ENCODE results near the gene SPIB. TPM values are rescaled to one million over a fixed set of nuclear protein-coding genes. Genes with fewer than 3 reads are reported as not detected.

Gene SPIB
- total RNA-seq, 1 donor from 2014 or later: 0.12 TPM

DNA sequence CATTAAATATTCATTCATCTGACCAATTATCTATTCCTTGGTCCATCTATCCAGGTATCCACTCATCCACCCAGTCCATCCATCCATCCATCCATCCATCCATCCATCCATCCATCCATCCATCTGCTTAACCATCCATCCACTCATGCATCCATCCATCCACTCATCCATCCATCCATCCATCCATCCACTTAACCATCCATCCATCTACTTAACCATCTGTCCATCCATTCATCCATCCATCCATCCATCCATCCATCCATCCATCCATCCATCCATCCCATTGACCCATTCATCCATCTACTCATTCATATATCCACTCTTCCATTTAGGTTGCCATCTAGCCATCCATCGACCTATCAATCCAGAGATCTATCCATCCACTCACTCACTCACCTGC, 25.3 kb downstream of the SPIB start:
- DNase-seq: no peak
- Histone ChIP-seq H3K36me3 (no peaks in the 10 kb centered on the region), H3K4me1 (no peaks in the 10 kb centered on the region), H3K27me3 (ENCODE audit: low read depth) (no peaks in the 10 kb centered on the region), H3K9me3 (no peaks in the 10 kb centered on the region), H3K27ac (no peak overlapping the region), H3K4me3 (no peak overlapping the region)
- intact Hi-C loops (cut with DNase I): no loop called here
- ATAC-seq: no peak
- TF ChIP-seq, protein P1, sequence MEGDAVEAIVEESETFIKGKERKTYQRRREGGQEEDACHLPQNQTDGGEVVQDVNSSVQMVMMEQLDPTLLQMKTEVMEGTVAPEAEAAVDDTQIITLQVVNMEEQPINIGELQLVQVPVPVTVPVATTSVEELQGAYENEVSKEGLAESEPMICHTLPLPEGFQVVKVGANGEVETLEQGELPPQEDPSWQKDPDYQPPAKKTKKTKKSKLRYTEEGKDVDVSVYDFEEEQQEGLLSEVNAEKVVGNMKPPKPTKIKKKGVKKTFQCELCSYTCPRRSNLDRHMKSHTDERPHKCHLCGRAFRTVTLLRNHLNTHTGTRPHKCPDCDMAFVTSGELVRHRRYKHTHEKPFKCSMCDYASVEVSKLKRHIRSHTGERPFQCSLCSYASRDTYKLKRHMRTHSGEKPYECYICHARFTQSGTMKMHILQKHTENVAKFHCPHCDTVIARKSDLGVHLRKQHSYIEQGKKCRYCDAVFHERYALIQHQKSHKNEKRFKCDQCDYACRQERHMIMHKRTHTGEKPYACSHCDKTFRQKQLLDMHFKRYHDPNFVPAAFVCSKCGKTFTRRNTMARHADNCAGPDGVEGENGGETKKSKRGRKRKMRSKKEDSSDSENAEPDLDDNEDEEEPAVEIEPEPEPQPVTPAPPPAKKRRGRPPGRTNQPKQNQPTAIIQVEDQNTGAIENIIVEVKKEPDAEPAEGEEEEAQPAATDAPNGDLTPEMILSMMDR (IDR thresholded peaks at IDR 0.05): no peak

DNA sequence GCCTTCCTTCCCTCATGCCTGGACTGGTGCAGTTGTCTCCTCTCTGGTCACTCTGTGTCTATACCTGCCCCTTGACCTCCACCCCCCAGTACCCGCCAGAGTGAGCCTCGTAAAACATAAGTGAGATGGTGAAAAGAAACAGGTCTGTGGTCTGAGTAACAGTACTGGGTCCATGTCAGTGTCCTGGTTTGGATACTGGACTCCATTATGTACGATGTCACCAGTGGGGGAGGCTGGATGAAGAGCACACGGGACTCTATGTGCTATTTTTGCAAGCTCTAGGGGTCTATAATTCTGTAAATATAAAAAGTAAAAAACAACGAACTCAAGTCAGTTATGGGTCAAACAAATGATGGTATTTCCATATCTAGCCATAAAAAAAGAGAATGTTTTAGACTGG, 28.3 kb downstream of the SPIB start:
- TF ChIP-seq, protein P1 (IDR thresholded peaks at IDR 0.05): no peak
- no peaks in the 10 kb centered on the region for H3K9me3 ChIP-seq
- no peaks in the 10 kb centered on the region for H3K36me3 ChIP-seq
- H3K27me3 ChIP-seq (ENCODE audit: low read depth): peaks cover 3% of the 10 kb centered on the region
- no peak overlapping the region for H3K27ac ChIP-seq
- intact Hi-C loops (cut with DNase I): no loop called here
- DNase-seq (no peak), ATAC-seq (no peak)
- no peak overlapping the region for H3K4me3 ChIP-seq
- no peaks in the 10 kb centered on the region for H3K4me1 ChIP-seq

DNA sequence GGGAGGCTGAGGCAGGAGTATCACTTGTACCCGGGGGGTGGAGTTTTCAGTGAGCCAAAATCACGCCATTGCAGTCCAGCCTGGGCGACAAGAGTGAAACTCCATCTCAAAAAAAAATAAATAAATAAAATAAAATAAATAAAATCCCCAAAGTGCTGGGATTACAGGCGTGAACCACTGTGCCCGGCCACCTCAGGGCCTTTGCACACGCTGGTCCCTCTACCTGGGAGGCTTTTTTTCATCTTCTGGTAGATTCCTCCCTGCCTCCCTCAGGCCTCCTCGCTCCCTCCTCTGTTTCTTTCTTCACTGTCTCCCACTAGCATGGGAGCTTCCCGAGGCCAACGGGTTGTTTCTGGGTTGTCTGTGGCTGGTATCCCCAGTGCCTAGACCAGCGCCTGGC, 29.0 kb downstream of the SPIB start:
- Histone ChIP-seq H3K27ac (no peak overlapping the region), H3K4me1 (no peaks in the 10 kb centered on the region), H3K27me3 (ENCODE audit: low read depth) (peaks cover 3% of the 10 kb centered on the region), H3K9me3 (no peaks in the 10 kb centered on the region), H3K4me3 (no peak overlapping the region), H3K36me3 (no peaks in the 10 kb centered on the region)
- intact Hi-C loops (cut with DNase I): no loop called here
- DNase-seq: no peak
- TF ChIP-seq, protein P1 (IDR thresholded peaks at IDR 0.05): no peak
- no peak for ATAC-seq

GRCh38 chr19:50449236-50449899, 30.6 kb downstream of the SPIB start:
- TF ChIP-seq, protein P1 (IDR thresholded peaks at IDR 0.05): no peak
- ATAC-seq (no peak), DNase-seq (no peak)
- Histone ChIP-seq H3K36me3 (no peaks in the 10 kb centered on the region), H3K9me3 (no peaks in the 10 kb centered on the region), H3K27me3 (ENCODE audit: low read depth) (peaks cover 3% of the 10 kb centered on the region), H3K4me1 (no peaks in the 10 kb centered on the region), H3K4me3 (no peak overlapping the region), H3K27ac (no peak overlapping the region)
- intact Hi-C loops (cut with DNase I): no loop called here

DNA sequence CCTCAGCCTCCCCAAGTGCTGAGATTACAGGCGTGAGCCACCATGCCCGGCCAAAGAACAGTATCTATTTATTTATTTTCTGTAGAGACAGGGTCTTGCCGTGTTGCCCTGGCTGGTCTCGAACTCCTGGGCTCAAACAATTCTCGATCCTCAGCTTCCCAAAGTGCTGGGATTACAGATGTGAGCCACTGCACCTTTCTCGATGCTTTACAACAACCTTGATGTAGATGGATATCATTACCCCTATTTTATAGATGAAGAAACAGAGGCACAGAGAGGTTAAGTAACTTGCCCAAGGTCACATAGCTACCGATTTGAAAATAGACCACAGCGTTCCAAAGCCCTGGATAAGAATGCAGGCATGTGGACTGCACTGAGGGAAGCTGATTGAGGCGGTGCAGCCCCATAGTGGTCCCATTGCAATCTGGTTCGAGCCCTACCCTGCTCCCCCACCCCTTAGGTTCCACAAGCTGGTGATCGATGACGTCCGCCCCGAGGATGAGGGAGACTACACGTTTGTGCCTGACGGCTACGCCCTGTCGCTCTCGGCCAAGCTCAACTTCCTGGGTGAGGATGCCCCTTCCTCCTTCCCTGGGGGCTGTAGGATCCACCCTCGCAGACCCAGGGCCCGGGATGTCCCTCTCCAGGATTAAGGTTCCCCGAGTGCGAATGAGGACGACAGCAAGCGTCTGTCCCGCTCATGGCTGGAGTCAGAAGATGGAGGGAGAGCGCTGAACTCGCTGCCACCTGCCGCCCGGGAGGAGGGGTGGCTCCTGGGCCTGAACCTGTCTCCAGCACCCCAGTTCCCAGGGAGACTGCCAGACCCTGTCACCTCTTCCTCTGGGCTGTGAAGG, 31.9 kb downstream of the SPIB start:
- ATAC-seq: no peak
- Histone ChIP-seq H3K27ac (no peak overlapping the region), H3K4me3 (no peak overlapping the region), H3K4me1 (no peaks in the 10 kb centered on the region), H3K36me3 (no peaks in the 10 kb centered on the region), H3K9me3 (no peaks in the 10 kb centered on the region), H3K27me3 (ENCODE audit: low read depth) (peaks cover 3% of the 10 kb centered on the region)
- TF ChIP-seq, protein P1 (IDR thresholded peaks at IDR 0.05): no peak
- intact Hi-C loops (cut with DNase I): no loop called here
- no peak for DNase-seq
